DMS 273 (cell line): ENCODE measurements around the gene HAAO.

Experiments used
- DNase-seq: peaks from one replicate; lab custom pipeline; 2025; ENCODE audit not compliant: unreplicated experiment; lab: John Stamatoyannopoulos, UW

HAAO gene

DNA sequence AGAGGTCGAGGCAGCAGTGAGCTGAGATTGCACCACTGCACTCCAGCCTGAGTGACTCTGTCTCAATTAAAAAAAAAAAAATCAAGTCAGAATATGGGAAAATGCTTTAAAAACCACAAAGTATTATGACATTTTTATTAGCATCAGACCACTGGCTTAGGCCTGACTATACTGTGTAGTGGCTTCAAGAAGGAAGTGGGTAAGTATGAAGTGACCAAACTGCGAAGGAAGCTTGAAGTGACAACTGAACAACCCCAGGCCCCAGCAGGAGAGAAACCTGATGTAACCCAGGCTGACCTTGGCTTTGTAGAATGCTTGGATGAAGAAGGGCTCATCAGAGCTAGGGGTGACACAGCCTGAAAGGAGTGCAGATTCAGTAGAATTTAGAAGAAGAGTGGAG, 21.4 kb upstream of the HAAO start:
- no peak for DNase-seq

DNA sequence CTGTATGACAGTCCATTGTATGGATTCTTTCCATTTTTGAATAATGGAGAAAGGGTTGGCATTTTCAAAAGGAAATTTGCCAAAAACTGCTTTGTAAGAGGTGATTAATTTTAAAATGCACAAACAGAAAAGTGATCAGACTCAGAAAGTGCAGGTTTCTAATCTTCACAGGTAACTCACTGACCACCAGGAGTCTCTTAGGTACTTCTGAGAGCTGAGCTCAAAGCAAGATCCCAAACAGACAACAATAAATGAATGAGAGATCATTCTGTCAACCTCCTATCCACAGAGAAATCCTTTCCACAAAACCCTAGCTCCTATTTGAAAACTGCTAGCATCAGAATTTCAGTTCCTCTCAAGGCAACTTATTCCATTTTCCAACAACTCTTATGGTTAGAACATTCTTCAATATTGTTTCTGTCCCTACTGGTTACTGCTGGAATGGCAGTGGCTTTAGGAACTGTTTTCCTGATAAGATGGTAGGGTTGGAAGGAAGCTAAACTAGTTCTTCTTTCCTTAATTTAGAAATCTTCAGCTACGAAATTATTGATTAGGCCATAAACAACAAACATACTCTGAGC, 20.6 kb upstream of the HAAO start:
- DNase-seq, result peak; percentile 71

DNA sequence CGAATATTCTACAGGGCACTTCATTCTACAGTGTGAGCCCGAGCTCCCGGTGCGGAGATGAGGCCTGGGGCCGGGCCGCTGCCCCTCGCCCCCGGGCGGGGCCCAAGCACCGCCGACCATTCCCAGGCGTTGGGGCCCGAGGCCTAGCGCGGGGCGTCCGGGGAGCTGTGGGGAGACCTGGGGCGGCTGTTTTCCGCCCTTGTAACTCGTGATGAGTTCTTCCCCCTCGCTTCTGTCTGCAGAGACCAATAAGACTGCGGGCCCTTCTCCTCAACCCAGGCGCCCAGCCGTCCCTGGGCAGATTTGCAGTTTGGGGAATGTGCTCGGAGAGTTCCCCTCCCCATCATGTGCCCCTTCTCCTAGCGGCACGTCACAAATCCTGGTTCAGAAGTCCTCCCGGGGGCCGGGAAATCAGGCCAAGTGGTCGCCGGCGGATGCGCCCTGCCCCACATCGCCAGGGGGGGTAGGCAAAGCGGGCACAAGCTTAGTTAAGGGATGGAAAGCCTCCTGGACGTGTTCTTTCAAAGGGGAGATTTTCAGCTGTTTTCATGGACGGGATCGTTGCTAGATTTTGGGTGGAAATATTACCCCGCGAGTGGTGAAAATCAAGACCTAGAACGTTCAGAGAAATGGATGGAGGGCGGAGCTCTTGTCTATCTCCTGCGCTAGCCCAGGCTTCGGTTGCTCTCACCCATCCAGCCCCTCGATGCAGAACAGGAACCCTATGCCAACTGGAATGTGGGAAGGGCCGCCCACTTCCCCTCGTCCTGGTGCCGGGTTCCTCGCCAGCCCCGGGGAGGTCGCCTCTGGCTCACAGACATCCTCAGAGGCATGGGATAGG, 18.8 kb upstream of the HAAO start:
- peak; percentile 77 for DNase-seq

DNA sequence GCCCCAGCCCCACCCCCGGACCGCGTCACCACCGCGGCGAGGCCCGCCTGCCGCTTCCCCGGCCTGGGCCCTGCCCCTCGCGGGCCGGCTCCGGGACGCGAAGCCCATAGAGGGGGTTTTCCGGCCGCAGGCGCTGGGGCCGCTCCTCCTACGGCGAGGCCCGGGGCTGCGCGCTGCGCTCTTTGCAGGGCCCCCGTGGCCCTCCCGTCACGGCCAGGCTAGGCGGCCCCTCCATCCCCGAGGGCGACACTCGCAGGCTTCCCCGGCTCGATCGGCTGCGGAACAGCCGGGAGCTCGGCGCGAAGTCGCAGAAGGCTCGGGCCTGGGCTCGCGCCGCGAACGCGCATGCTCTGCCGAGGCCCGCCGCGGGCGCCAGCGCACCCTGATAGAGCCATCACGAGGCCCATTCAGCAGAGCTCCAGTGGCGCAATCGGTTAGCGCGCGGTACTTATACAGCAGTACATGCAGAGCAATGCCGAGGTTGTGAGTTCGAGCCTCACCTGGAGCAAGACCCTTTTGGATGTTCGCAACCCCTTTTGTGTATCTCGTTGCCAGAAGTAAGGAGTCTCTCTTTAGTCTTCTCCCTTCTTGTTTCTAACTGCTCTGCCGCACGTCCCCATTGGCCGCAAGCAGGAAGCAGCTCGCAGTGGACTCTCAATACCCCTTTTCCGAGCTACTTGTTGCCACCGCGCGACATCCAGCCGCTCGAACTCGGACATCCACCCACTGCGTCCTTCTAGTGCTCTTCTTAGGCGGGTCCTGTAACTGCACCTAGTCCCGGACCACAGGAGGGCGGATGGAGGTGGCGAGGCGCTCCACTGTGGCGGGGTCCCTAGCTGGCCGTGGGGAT, 18.0 kb upstream of the HAAO start:
- DNase-seq, result peak; percentile 96

DNA sequence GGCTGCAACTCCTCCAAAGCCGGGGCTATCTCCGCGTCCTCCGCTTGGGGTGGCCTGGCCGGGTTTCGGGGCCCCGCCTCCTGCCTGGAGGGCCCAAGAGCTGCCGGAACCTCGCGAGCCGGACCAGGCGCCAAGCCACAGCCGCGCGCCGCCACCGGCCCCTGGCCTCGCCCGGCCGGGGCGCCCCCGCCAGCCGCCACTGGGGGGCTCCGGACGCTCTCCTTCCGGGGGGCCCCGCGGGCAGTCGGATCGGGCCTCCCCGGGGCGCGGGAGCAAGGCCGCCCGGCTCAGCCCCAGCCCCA, 17.4 kb upstream of the HAAO start:
- DNase-seq, result peak; percentile 95

DNA sequence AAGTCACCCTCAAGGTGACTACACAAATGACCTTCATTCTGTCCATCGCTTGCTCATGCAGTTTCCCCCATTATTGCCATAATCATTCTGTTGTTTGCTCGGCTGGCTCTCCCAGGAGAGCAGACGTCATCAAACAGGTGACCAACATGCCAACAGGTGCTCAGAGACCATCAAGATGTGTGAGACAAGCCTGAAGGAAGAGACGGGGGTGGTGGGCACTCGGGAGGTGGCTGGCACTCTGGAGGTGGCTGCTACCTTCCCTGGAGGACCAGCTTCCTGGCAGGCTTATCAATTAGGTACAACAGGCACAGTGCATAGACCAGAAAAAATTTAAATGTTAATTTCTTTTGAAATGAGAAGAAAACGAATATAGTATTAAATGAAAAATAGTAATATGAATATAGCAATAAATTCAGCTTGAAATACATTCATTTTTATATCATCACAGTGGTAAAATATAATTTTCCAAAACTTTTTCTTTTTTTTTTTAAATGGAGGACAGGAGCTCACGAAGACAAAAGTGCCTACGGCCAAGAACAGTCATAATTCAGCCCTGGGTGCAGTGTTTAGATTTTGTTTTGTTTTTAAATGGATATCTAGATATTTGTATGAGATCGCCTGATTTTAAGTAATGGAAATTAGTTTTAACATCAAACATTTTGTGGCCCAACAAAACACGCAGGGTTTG, 16.9 kb upstream of the HAAO start:
- DNase-seq, result no peak

DNA sequence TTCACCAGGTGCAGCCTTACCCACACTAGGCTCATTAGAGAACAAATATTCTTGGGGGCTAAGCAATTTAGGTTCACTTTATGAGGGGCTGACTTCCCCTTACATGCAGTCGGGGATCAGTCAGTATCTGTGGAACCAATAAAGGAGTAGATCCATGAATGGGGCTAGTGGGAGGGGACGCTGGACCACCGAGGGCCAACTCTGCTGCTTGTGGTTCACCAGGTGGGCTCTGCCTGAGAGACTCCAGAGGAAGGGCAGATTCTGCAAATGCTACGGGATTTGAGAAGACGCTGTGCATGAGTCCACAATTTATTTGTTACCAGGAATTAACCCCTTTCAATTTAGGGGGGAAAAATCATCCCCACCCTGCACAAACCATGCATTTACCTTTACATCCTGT, 15.9 kb upstream of the HAAO start:
- DNase-seq, result no peak

DNA sequence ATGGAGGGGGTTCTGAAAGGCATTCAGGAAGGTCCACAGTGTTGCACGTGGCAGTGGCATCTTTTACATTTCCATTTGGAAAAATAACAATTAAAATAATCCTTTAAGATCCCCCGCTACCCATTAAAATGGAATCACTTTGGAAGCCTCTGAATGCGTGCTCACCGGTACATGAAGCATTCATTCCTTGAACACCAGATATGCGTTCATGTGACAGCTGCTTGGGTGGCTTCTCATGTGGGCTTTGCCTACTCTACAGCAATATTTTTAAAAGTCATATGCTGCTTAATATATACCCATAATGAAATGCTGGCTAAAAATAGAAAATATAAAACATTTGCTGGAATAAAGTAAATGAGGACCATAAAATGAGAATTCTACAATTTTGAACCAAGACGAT, 14.4 kb upstream of the HAAO start:
- DNase-seq, result no peak

DNA sequence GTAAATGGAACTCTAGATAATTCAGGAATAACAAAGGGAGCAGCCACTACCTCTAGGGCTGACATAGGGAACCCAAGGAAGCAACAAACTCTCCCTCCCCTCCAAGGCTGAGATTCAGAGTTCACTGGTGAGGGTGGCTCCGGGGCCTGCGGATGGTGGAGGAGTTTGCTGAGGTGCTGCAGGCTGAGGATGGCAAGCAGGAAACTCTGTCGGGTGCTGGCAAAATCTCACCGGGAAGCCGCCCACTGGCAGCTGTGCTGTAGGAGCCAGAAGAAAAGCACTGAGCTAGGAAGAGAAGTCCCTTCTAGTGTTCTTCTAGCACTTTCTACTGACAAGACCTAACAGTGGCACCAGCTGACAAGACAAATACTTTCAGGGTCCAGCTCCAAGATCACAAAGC, 12.5 kb upstream of the HAAO start:
- no peak for DNase-seq

DNA sequence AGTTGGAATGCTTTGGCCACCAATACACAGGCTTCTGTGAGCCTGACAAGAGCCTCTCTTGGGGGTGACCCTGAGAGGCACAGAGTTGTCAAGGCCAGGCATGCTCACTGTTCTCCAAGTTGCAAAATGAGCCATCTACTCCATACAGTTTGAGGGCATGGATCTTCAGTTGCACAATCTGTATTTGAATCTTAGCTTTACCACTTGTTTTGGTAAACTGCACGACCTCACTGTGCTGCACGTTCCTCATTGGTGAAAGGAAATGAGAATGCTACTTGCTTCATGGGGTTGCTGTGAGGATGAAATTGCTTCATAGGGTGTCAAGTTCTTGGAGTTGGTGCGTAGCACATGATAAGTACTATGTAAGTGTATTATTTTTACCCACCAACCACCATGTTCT, 12.0 kb upstream of the HAAO start:
- DNase-seq, result no peak

DNA sequence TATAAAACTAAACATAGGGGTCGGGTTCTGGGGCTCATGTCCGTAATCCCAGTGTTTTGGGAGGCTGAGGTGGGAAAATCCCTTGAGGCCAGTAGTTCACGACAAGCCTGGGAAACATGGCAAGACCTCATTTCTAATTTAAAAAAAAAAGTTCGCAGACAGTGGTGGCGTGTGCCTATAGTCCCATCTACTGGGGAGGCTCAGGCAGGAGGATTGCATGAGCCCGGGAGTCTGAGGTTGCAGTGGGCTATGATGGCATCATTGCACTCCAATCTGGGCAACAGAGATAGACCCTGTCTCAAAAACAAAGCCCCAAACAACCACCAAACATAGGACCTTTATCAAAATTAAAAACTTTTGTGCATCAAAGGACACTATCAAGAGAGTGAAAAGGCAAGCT, 9.8 kb upstream of the HAAO start:
- DNase-seq, result no peak

DNA sequence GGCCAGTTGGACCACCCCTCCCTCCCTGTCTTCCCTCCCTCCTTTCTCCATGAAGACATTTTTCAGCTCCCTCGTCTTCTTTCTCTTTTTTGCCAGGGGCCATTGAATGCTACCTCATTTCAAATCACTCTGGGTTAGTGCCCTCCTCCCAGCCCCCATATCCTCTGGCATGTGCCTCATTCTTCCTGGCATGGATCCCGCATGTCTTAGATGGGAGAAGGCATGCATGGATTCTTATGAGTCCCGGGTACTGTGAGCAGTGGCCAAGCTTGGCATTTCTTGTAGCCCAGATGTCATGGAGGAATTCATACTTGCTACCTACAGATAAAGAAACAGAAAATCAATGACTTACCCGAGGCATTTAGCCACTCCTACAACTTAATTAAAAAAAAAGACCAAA, 9.0 kb upstream of the HAAO start:
- DNase-seq, result no peak

DNA sequence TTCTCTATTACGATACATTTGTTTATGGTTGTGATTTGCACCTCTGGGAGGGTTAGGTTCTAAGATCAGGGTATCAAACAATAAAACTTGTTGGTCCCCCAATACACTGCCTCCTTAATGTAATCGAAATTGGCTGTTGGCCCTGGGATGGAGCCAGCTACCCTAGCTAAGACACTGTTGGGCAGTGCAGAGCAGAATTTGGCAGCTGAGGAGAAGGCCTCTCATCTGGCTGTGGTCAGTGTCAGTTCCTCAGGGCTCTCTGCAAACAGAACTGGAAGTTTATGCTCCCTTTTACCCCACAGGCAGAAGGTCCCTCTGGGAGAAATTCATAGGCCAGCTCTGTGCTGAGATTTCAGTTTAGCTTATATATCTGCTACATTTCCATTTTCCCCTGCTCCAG, 8.6 kb upstream of the HAAO start:
- no peak for DNase-seq

DNA sequence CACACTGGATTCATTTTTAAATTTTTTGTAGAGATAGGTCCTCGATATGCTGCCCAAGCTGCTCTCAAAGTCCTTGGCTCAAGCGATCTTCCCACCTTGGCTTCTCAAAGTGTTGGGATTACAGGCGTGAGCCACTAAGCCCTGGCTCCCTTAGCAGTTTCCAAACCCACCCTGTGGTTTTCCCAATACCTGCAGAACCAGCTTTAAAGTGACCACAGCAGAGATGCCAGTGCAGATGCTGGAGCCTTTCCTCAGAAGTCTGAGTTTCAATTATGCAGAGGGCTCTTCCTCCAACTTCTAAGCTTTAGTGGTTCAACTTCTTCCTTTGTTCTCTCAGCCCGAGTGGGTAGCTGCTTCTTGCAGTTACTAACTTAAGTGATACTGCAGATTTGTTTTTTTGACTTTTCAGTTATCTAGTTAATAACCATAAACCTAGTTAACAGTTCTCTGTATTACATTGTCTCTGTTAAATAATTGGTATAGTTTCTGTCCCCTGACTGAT, 8.1 kb upstream of the HAAO start:
- DNase-seq, result no peak

DNA sequence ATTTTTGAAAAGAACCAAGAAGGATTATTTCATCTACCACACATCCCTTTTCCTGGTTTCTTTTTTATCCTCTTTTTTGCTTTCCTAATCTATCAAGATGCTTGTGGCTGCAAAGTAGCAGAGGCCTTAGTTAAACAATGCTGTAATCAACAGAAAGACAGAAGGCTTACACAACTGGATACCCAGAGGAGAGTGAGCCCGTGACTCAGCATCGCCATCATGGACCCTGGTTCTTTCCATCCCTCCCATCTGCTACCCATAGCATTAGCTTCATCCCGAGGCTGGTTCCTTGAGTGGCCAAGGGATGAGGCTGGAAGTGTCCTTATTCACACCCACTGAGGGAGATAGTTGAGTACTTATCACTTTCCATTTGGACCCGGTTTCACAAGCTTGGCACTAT, 7.5 kb upstream of the HAAO start:
- no peak for DNase-seq

DNA sequence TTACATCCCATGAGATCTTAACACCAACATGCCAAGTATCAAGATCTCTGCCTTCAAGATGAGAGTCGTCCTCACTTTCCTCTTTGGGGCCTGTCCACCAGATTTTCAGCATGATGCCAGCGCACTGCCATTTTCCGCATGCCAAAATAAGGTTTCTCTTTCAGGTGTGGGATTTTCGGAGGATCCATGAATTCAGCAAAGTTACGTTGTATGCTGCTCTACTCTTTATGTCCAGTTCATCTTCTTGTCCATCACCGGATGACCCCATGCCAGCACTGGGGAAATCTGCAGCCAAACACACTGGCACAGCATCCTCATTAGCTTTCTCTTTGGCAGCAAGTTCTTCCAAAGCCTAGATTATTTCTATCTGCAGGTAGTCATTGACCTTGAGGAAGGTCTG, 4.9 kb upstream of the HAAO start:
- no peak for DNase-seq

DNA sequence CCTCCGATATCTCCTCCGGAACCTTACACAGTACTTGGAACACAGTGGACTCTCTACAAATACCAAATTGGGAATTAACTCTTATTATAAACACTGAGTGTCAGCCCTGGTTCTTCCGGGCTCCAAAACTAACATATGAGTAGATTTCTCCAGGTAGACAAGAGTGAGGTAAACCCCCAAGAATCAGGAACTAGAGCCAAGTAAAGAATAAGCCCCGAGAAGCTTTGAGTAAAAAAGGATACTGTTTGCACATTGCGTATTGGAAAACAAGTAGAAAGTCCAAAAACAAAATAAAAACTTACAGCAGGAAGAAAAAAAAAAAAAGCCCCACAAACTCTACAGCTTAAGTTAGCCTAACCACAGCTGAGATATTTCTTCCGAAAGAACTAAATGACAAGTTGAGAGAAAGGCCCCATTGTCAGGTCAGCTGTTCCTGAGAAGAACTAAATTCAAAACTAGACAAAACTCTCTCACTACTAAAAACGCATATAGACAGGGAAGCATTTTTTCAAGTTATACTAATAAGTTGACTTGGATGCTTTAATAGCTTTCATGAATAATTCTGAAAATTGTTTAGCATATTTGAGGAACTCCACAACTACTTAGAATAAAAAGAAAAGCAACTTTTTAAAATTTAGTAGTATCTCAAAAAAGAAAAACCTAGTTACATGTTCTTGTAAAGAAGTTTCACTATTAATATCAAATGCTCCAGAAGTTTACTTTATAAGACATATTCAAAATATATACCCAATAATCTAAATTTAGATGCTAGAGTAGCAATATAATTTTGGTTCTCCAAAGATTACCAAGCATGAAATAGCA, 4.3 kb upstream of the HAAO start:
- DNase-seq, result no peak

DNA sequence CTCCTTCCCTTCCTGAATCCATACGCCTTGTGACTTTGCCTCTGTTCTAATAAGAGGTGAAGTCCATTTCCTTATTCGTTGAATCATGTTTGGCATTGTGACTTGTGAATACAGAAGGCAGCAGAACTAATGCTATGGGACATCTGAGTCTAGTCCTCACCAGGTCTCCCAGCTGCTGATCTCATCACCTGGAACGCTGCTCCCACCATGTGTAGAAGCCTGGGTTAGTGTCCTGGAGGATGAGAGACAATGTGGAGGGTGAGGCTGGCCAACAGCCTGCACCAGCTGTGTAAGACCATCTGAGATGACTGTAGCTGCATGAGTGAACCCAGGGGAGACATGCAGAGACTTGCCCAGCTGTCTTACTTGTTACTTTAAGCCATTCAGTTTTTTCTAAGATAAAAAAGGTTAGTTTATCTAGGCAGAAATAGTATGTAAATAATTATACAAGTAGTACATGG, 3.5 kb upstream of the HAAO start:
- peak; percentile 76 for DNase-seq

DNA sequence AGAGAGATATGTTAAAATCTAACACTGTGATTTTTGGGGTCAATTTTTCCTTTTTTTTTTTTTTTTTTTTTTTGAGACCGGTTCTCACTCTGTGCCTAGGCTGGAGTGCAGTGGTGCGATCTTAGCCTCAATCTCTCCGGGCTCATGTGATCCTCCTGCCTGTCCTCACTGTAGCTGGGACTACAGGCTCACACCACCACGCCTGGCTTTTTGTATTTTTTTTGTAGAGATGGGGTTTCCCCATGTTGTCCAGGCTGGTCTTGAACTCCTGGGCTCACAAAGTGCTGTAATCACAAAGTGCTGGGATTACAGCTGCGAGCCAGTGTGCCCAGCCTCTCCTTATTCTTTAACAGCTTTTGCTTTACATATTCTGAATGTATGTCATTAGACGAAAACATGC, 2.9 kb upstream of the HAAO start:
- DNase-seq, result no peak

DNA sequence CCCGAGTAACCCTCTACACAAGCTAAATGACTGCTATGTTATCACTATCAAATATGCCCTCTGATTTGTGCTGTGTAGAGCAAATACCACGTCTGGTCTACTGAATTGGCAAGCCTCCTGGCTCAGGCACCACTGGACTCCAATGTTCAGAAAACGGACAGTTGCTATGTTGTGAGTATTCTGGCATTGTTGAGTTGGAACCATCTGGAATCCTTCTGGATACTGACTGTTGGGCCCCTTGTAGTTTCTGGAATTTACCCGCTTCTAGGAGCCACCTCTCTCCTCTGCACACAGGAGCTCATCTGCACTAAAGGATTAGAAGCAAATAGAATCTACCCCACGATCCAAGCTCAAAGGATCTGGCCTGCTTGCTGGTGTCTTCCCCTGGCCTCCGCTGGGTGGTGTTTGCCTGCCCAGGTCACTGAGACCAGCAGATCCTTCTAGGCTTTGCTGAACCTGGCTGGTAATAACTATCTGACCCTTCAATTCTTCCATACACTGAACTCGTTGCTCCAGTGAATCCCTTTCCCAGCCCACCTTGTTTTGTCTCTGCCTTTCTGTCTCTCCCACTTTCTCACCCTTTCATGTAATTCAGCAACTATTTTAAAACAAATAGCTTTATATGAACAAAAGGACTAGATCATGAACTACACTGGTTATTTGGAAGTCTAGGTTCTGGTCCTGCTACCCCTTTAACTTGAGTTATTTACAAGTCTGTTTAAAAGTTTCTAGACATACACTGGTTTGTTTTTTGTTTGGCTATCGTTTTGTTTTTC, 2.1 kb upstream of the HAAO start:
- DNase-seq, result no peak
